K562 (cell line): ENCODE measurements around the gene TTC24. TPM values are rescaled to one million over a fixed set of nuclear protein-coding genes. Genes with fewer than 3 reads are reported as not detected.

Source experiments
- CBX5 ChIP-seq: IDR thresholded peaks from 2 replicates; pipeline ENCODE4 v1.6.1; 2014; ENCODE audit warnings: low read depth, borderline replicate concordance
- GABPB2 ChIP-seq: fragments of 250-450 bp; sonication (Bioruptor Pico); conservative IDR thresholded peaks from 2 replicates; pipeline ENCODE4 v1.5.1; 2021; ENCODE audit warnings: mild to moderate bottlenecking
- POLR2B ChIP-seq: fragments of 450-650 bp; IDR thresholded peaks from 2 replicates; pipeline ENCODE4 v1.6.1; 2018; ENCODE audit warnings: low read depth; ENCODE audit not compliant: partially characterized antibody
- RAD21 ChIP-seq, 2 experiments: fragments of 250-450 bp in 1 of 2; fragments of 450-650 bp in 1 of 2; sonication (Bioruptor Pico) in 1 of 2; formaldehyde crosslinking in 1 of 2; IDR thresholded peaks in 1 of 2; conservative IDR thresholded peaks in 1 of 2; 2 replicates each; pipeline versions ENCODE4 v1.4.0 to v1.8.0; 2020 to 2022; ENCODE audit warnings: mild to moderate bottlenecking in 2 of 2, moderate library complexity in 1 of 2
- REST ChIP-seq, 2 experiments: fragments of 450-650 bp; formaldehyde crosslinking in 1 of 2; IDR thresholded peaks; 2 replicates each; pipeline versions ENCODE4 v1.4.0 to v1.6.1; 2014 to 2020; ENCODE audit warnings: mild to moderate bottlenecking in 2 of 2, borderline replicate concordance in 1 of 2, low read depth in 1 of 2
- SRF ChIP-seq, 2 experiments: fragments of 250-450, 450-650 bp in 1 of 2; sonication (Bioruptor Pico) in 1 of 2; sonication (generic) in 1 of 2; formaldehyde crosslinking; IDR thresholded peaks; 2 replicates each; pipeline versions ENCODE4 v1.5.0 to v1.5.1; 2020 to 2022; ENCODE audit warnings: mild to moderate bottlenecking in 1 of 2, missing genetic modification reagents in 1 of 2
- TEAD4 ChIP-seq, 2 experiments: sonication (generic) in 1 of 2; formaldehyde crosslinking in 1 of 2; IDR thresholded peaks; 2 replicates each; pipeline versions ENCODE4 v1.6.1 to v1.8.0; 2012 to 2022; ENCODE audit warnings: borderline replicate concordance in 1 of 2, inconsistent platforms in 1 of 2, low read length in 1 of 2, mild to moderate bottlenecking in 1 of 2, missing genetic modification reagents in 1 of 2
- ZFPM2 ChIP-seq: fragments of 250-450 bp; sonication (Bioruptor Pico); IDR thresholded peaks from 2 replicates; pipeline ENCODE4 v1.5.1; 2022; ENCODE audit warnings: mild to moderate bottlenecking
- ZNF12 ChIP-seq: sonication (generic); formaldehyde crosslinking; IDR thresholded peaks from 2 replicates; pipeline ENCODE4 v1.4.0; 2020; ENCODE audit warnings: mild to moderate bottlenecking, missing genetic modification reagents
- ZNF384 ChIP-seq: IDR thresholded peaks from 2 replicates; pipeline ENCODE4 v1.6.1; 2012; ENCODE audit warnings: low read depth, low read length, improper control_type of control experiment
- ZNF57 ChIP-seq: fragments of 450-650 bp; formaldehyde crosslinking; IDR thresholded peaks from 2 replicates; pipeline ENCODE4 v1.4.0; 2020; ENCODE audit warnings: mild to moderate bottlenecking, moderate library complexity
- polyA plus RNA-seq, 8 experiments: library from polyadenylated mRNA; depleted of rRNA in 4 of 8; stranded (reverse) in 5 of 8; unstranded in 3 of 8; fragments of >200 nt; fragmentation: Nextera tagmentation in 2 of 8; fragmentation: Illumina TruSeq in 1 of 8; extraction: Ambion mirVana in 2 of 8; extraction: Trizol in 1 of 8; gene quantifications; 2 replicates each; pipeline versions ENCODE4 v1.2.1 to v1.2.3, GENCODE V29; 2011 to 2014; ENCODE audit warnings: inconsistent platforms in 1 of 8, missing spikeins in 1 of 8
- total RNA-seq, 7 experiments: library from RNA; depleted of rRNA in 6 of 7; stranded (reverse); fragments of >200 nt in 6 of 7; fragmentation: Illumina TruSeq in 2 of 7; extraction: Trizol in 2 of 7; gene quantifications; 2 replicates each; pipeline versions ENCODE4 v1.2.1 to v1.2.3, GENCODE V29; 2011 to 2021; ENCODE audit warnings: low replicate concordance in 1 of 7
- TF ChIP-seq, protein P1 (sequence below), 3 experiments: IDR thresholded peaks in 2 of 3; conservative IDR thresholded peaks in 1 of 3; 2 replicates each; pipeline ENCODE4 v1.5.1; 2011 to 2012; ENCODE audit warnings: low read length in 3 of 3, mild to moderate bottlenecking in 3 of 3, control low read depth in 2 of 3, improper control_type of control experiment in 1 of 3, inconsistent platforms in 1 of 3, low read depth in 1 of 3, mixed read lengths in 1 of 3, moderate library complexity in 1 of 3; ENCODE audit not compliant: insufficient read depth in 2 of 3

The TTC24 gene
- total and polyA plus RNA-seq, 9 of the 15 experiments (the other 6 are each of a cell fraction or from before 2014, with no cell fraction given) = not detected

DNA sequence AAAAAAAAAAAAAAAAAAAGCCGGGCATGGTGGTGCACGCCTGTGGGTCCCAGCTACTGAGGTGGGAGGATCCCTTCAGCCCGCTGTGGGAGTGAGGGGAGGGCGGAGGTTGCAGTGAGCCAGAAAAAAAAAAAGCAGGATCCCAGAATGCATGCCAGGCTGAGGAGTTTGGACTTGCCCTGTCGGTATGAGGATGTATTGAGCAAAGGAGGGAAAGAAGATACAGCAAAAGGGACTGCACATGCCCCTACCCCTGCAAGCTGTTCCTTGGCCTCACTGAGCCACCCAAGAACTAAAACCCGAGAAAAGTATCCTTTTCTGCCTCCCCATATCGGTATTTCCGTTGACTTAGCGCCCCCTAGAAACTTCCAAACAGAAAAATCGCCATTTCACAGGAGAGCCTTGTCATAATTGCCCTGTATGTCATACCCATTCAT, 23.1 kb downstream of the TTC24 start (continued):
- TF ChIP-seq ZNF57 (CRISPR knock-in tag) = no peak
- TF ChIP-seq POLR2B = no peak
- peak; percentile 38; the same call in 1 of the 2 replicates for TF ChIP-seq TEAD4 (IDR thresholded peaks at IDR 0.05; ENCODE audit: low read length)
- TF ChIP-seq TEAD4 (CRISPR knock-in tag; IDR thresholded peaks at IDR 0.05; ENCODE audit: borderline replicate concordance) = no peak
- TF ChIP-seq SRF (CRISPR knock-in tag; IDR thresholded peaks at IDR 0.05) = peak in 1 of 2 experiments; percentile 75; a peak in 2 of 4 replicates
- TF ChIP-seq ZNF384 = peak; percentile 66
- no peak for TF ChIP-seq CBX5
- peak; percentile 57; the same call in 1 of the 2 replicates for TF ChIP-seq REST (IDR thresholded peaks at IDR 0.05; ENCODE audit: borderline replicate concordance)
- no peak for TF ChIP-seq REST (CRISPR knock-in tag; IDR thresholded peaks at IDR 0.05; ENCODE audit: low read depth)
- peak; percentile 22 to 65; a peak in 2 of 4 replicates for TF ChIP-seq RAD21 (CRISPR knock-in tag; conservative IDR thresholded peaks at IDR 0.05 in 1 of 2, IDR thresholded peaks at IDR 0.05 in 1 of 2)
- no peak for TF ChIP-seq ZFPM2 (CRISPR knock-in tag)
- TF ChIP-seq GABPB2 = no peak
- TF ChIP-seq, protein P1, sequence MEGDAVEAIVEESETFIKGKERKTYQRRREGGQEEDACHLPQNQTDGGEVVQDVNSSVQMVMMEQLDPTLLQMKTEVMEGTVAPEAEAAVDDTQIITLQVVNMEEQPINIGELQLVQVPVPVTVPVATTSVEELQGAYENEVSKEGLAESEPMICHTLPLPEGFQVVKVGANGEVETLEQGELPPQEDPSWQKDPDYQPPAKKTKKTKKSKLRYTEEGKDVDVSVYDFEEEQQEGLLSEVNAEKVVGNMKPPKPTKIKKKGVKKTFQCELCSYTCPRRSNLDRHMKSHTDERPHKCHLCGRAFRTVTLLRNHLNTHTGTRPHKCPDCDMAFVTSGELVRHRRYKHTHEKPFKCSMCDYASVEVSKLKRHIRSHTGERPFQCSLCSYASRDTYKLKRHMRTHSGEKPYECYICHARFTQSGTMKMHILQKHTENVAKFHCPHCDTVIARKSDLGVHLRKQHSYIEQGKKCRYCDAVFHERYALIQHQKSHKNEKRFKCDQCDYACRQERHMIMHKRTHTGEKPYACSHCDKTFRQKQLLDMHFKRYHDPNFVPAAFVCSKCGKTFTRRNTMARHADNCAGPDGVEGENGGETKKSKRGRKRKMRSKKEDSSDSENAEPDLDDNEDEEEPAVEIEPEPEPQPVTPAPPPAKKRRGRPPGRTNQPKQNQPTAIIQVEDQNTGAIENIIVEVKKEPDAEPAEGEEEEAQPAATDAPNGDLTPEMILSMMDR (IDR thresholded peaks at IDR 0.05 in 2 of 3, conservative IDR thresholded peaks at IDR 0.05 in 1 of 3; ENCODE audit: insufficient read depth in 2 of 3, low read depth in 1 of 3, low read length in 3 of 3) = peak; percentile 65 to 78 (median 78)
- no peak for TF ChIP-seq ZNF12 (CRISPR knock-in tag)
